ENCODE measurements around the gene CTNND2. TPM values are rescaled to one million over a fixed set of nuclear protein-coding genes. Genes with fewer than 3 reads are reported as not detected.

Gene CTNND2
- total RNA-seq, 1 experiment from 2014 or later, result not detected

DNA sequence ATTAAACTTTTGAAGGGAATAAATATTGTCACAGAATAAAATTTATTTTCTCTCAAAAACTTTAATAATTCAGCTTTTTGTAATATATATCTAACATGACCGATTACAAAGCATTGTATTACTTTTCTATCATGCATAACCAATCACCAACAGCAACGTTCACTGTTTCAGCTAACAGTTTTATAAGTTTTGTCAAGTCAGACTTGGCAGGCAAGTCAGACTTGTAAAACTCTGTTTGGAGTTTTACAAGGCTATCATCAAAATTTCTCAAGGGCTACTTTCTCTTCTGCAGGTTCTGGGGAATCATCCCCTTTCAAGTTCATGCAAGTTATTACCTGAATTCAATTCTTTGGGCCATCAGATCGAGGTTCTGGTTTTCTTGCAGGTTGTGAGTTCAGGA lies 347.2 kb downstream of the CTNND2 start:
- Histone ChIP-seq H3K27me3 (replicated peaks; ENCODE audit: insufficient read depth, low read depth, low read length, poor library complexity) (no peaks in the 10 kb centered on the region), H3K36me3 (ENCODE audit: insufficient read depth, low read length, poor library complexity, severe bottlenecking) (no peaks in the 10 kb centered on the region), H3K4me3 (ENCODE audit: low read depth, low read length, poor library complexity, severe bottlenecking) (no peak overlapping the region), H3K9me3 (ENCODE audit: low read depth, low read length, poor library complexity, severe bottlenecking) (no peaks in the 10 kb centered on the region), H3K27ac (ENCODE audit: low read depth, low read length, poor library complexity, severe bottlenecking) (no peak overlapping the region), H3K4me1 (ENCODE audit: insufficient read depth, low read length, poor library complexity, severe bottlenecking) (no peaks in the 10 kb centered on the region)
- ChIA-PET CTCF (no interaction called here), POLR2A (ENCODE audit: low non-redundant PET) (no interaction called here)
- intact Hi-C loops (cut with micrococcal nuclease; ENCODE audit: unreplicated experiment), result no loop called here
- TF ChIP-seq CTCF (conservative IDR thresholded peaks at IDR 0.05; ENCODE audit: low read depth, low read length) (no peak), EZH2 (IDR thresholded peaks at IDR 0.05; ENCODE audit: borderline replicate concordance, low read depth, low read length, poor library complexity, severe bottlenecking) (no peak)
- no TSS peak for BruUV-seq (replicated peaks)
- no peak for DNase-seq (ENCODE audit: low spot score)

GRCh38 chr5:11555171-11555570 lies 349.1 kb downstream of the CTNND2 start:
- no TSS peak for BruUV-seq (replicated peaks)
- POLR2A ChIA-PET (ENCODE audit: low non-redundant PET), result no interaction called here
- Histone ChIP-seq H3K27ac (ENCODE audit: low read depth, low read length, poor library complexity, severe bottlenecking) (no peak overlapping the region), H3K4me1 (ENCODE audit: insufficient read depth, low read length, poor library complexity, severe bottlenecking) (no peaks in the 10 kb centered on the region), H3K36me3 (ENCODE audit: insufficient read depth, low read length, poor library complexity, severe bottlenecking) (no peaks in the 10 kb centered on the region), H3K27me3 (replicated peaks; ENCODE audit: insufficient read depth, low read depth, low read length, poor library complexity) (no peaks in the 10 kb centered on the region), H3K9me3 (ENCODE audit: low read depth, low read length, poor library complexity, severe bottlenecking) (no peaks in the 10 kb centered on the region), H3K4me3 (ENCODE audit: low read depth, low read length, poor library complexity, severe bottlenecking) (no peak overlapping the region)
- intact Hi-C loops (cut with micrococcal nuclease; ENCODE audit: unreplicated experiment), result no loop called here
- no peak for DNase-seq (ENCODE audit: low spot score)
- CTCF ChIA-PET, result no interaction called here
- TF ChIP-seq EZH2 (IDR thresholded peaks at IDR 0.05; ENCODE audit: borderline replicate concordance, low read depth, low read length, poor library complexity, severe bottlenecking), result no peak
- no peak for TF ChIP-seq CTCF (conservative IDR thresholded peaks at IDR 0.05; ENCODE audit: low read depth, low read length)

- no peak overlapping the region for H3K27ac ChIP-seq (ENCODE audit: low read depth, low read length, poor library complexity, severe bottlenecking)
- no peaks in the 10 kb centered on the region for H3K36me3 ChIP-seq (ENCODE audit: insufficient read depth, low read length, poor library complexity, severe bottlenecking)
- no TSS peak for BruUV-seq (replicated peaks)
- ChIA-PET POLR2A (ENCODE audit: low non-redundant PET) (no interaction called here), CTCF (no interaction called here)
- no peak for TF ChIP-seq CTCF (conservative IDR thresholded peaks at IDR 0.05; ENCODE audit: low read depth, low read length)
- TF ChIP-seq EZH2 (IDR thresholded peaks at IDR 0.05; ENCODE audit: borderline replicate concordance, low read depth, low read length, poor library complexity, severe bottlenecking), result no peak
- no peak for DNase-seq (ENCODE audit: low spot score)
- intact Hi-C loops (cut with micrococcal nuclease; ENCODE audit: unreplicated experiment), result no loop called here
- no peaks in the 10 kb centered on the region for H3K27me3 ChIP-seq (replicated peaks; ENCODE audit: insufficient read depth, low read depth, low read length, poor library complexity)
- H3K4me1 ChIP-seq (ENCODE audit: insufficient read depth, low read length, poor library complexity, severe bottlenecking), result no peaks in the 10 kb centered on the region
- H3K4me3 ChIP-seq (ENCODE audit: low read depth, low read length, poor library complexity, severe bottlenecking), result no peak overlapping the region
- H3K9me3 ChIP-seq (ENCODE audit: low read depth, low read length, poor library complexity, severe bottlenecking), result peaks cover 3% of the 10 kb centered on the region
Observed at GRCh38 chr5:11547730-11548129, 356.5 kb downstream of the CTNND2 start.

Data from A673 (cell line).